ENCODE results near the gene KRT28. TPM values are rescaled to one million over a fixed set of nuclear protein-coding genes. Genes with fewer than 3 reads are reported as not detected.

Gene KRT28
- total RNA-seq, 1 experiment from 2014 or later, result not detected

DNA sequence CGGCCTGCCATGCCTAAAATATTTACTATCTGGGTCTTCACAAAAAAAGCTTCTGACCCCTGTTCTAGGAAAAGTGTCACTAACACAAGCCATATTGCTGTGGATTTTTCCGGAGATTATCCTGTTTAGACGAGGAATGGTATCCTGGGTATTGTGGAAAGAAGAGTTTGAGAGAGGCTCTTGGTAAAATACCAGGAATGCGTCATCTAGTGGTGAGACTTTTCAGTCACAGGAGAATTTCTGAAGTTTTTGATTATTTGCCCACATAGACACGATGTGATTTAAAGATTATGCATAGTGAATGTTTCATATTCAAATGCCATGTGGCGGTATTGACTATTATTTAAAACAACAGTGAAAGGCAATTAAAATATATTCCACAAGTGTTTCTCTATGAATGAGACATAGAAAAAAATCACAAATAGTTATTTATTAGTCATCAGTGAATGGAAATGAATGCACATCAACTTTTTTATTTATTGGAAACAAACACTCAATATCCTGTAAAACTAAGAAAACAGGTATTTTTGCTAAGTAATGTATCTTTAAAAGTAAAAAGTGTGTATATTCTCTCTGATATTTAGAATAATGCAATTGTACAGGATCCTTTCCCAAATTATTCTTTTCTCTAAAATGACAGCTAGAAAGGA, 7.8 kb downstream of the KRT28 start:
- peak; percentile 70 for TF ChIP-seq CTCF (conservative IDR thresholded peaks at IDR 0.05)
- TF ChIP-seq EZH2 (IDR thresholded peaks at IDR 0.05; ENCODE audit: low read depth), result no peak
- Histone ChIP-seq H3K79me2 (ENCODE audit: low read depth) (no peaks in the 10 kb centered on the region), H3K27me3 (ENCODE audit: insufficient read depth, low read depth) (no peaks in the 10 kb centered on the region), H3K36me3 (ENCODE audit: low read depth) (no peaks in the 10 kb centered on the region), H4K20me1 (ENCODE audit: insufficient read depth) (no peaks in the 10 kb centered on the region), H3K9me2 (ENCODE audit: insufficient read depth) (no peaks in the 10 kb centered on the region), H3K4me1 (replicated peaks; ENCODE audit: insufficient read depth) (no peaks in the 10 kb centered on the region), H3F3A (ENCODE audit: insufficient read depth, low read depth) (no peaks in the 10 kb centered on the region), H2AFZ (no peak overlapping the region), H3K27ac (no peak overlapping the region), H3K4me3 (no peak overlapping the region), H3K9me3 (ENCODE audit: insufficient read depth, low read depth) (no peaks in the 10 kb centered on the region), H3K4me2 (no peak overlapping the region)
- ChIA-PET CTCF (interaction anchor here (2.4 kb wide), 1 partner anchor 177 kb away, joined by 14 read pairs; no protein-coding TSS in a partner anchor), POLR2A (ENCODE audit: unreplicated experiment) (no interaction called here)
- no peak for DNase-seq
- intact Hi-C loops (cut with micrococcal nuclease; ENCODE audit: unreplicated experiment), result loop anchor here (1.0 to 5.0 kb wide), 3 partner anchors 155 to 433 kb away; no protein-coding TSS in a partner anchor
- BruUV-seq (replicated peaks), result no TSS peak

DNA sequence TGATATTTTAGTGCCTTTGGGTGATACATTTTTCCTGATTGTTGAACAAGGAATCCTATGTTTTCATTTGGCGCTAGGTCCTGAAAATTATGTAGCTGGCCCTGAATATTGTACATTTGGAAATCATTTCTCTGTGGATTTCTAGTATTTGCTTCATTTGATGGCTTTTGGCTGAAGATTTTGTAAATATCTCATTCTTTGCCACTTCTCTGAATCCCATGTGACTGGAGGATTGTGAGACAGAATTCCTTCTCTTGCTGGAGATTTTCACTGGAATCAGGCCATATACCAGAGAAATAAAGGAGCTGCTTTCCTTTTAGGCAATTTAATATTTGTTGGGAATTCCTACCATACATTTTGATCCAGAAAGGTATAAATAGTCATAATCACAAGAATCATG, 8.6 kb downstream of the KRT28 start:
- ChIA-PET POLR2A (ENCODE audit: unreplicated experiment) (no interaction called here), CTCF (interaction anchor here (0.7 to 2.4 kb wide), 2 partner anchors 176 to 252 kb away, joined by 5 to 14 read pairs; no protein-coding TSS in a partner anchor)
- Histone ChIP-seq H4K20me1 (ENCODE audit: insufficient read depth) (no peaks in the 10 kb centered on the region), H3K4me1 (replicated peaks; ENCODE audit: insufficient read depth) (no peaks in the 10 kb centered on the region), H3K36me3 (ENCODE audit: low read depth) (no peaks in the 10 kb centered on the region), H3K27ac (no peak overlapping the region), H3F3A (ENCODE audit: insufficient read depth, low read depth) (no peaks in the 10 kb centered on the region), H3K27me3 (ENCODE audit: insufficient read depth, low read depth) (no peaks in the 10 kb centered on the region), H3K9me2 (ENCODE audit: insufficient read depth) (no peaks in the 10 kb centered on the region), H3K4me2 (no peak overlapping the region), H3K79me2 (ENCODE audit: low read depth) (no peaks in the 10 kb centered on the region), H2AFZ (no peak overlapping the region), H3K9me3 (ENCODE audit: insufficient read depth, low read depth) (no peaks in the 10 kb centered on the region), H3K4me3 (no peak overlapping the region)
- TF ChIP-seq EZH2 (IDR thresholded peaks at IDR 0.05; ENCODE audit: low read depth) (no peak), CTCF (conservative IDR thresholded peaks at IDR 0.05) (no peak)
- no peak for DNase-seq
- intact Hi-C loops (cut with micrococcal nuclease; ENCODE audit: unreplicated experiment), result loop anchor here (5.0 kb wide), 1 partner anchor 154 kb away; no protein-coding TSS in a partner anchor
- BruUV-seq (replicated peaks), result no TSS peak

DNA sequence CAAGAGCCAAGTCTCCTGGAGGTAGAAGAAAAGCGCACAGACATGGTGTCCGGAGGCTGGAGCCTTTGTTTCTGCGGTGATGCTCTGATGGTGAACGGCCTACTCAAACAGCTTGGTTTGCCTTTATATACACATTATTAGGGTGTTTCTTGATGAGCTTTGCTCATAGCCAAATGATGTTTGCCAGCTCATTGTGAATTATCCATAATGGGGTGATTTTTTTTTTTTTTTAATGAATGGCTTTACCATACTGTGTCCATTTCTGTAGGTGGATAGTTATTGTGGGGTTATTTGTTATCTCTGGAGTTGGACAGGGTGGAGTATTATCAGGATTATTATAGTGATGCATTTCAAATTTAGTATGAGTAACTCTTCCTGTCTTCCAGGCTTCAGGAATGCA, 17.3 kb downstream of the KRT28 start, which contains the start of gene KRT27:
Gene KRT27, minus strand, starts transcription at position 101 of the 400 bp plus-strand sequence. Its CDS starts 57 bp downstream, at position 44.
- H3K27me3 ChIP-seq (ENCODE audit: insufficient read depth, low read depth), result no peaks in the 10 kb centered on the region
- ChIA-PET POLR2A (ENCODE audit: unreplicated experiment) (interaction anchor here (0.6 kb wide), 1 partner anchor 134 kb away, joined by 9 read pairs; no protein-coding TSS in a partner anchor), CTCF (no interaction called here)
- intact Hi-C loops (cut with micrococcal nuclease; ENCODE audit: unreplicated experiment), result no loop called here
- TF ChIP-seq EZH2 (IDR thresholded peaks at IDR 0.05; ENCODE audit: low read depth) (no peak), CTCF (conservative IDR thresholded peaks at IDR 0.05) (no peak)
- no peaks in the 10 kb centered on the region for H3K4me1 ChIP-seq (replicated peaks; ENCODE audit: insufficient read depth)
- H4K20me1 ChIP-seq (ENCODE audit: insufficient read depth), result no peaks in the 10 kb centered on the region
- no peaks in the 10 kb centered on the region for H3F3A ChIP-seq (ENCODE audit: insufficient read depth, low read depth)
- no peaks in the 10 kb centered on the region for H3K36me3 ChIP-seq (ENCODE audit: low read depth)
- H3K9me3 ChIP-seq (ENCODE audit: insufficient read depth, low read depth), result no peaks in the 10 kb centered on the region
- no peak within 1 kb of the TSS for H2AFZ ChIP-seq
- no peak within 1 kb of the TSS for H3K4me2 ChIP-seq
- no TSS peak for BruUV-seq (replicated peaks)
- H3K9me2 ChIP-seq (ENCODE audit: insufficient read depth), result no peaks in the 10 kb centered on the region
- DNase-seq, result no peak
- H3K4me3 ChIP-seq, result no peak within 1 kb of the TSS
- no peak within 1 kb of the TSS for H3K27ac ChIP-seq
- H3K79me2 ChIP-seq (ENCODE audit: low read depth), result no peaks in the 10 kb centered on the region

All from PC-9 (cell line).